ENCODE data around the gene SOX30.
"Not testable (repeated sequence)": the region's sequence is repeated elsewhere in the genome, so short reads cannot be mapped to it uniquely, and the experiment has no call there.

The SOX30 gene

DNA sequence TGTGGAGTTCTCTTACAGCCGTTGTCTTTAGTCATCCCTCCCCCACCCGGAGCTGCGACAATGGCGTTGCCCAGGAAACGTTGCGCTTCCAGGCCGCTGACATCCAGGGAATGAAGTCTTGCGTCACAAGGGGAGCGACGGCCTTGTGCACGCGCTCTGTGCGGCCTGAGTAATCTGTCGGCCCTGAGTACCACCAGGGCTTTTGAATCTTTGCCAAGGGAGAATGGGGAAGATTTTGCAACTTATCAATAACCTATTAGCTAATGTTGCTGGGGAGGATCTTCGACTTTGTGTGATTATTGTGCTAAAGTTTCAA is at the start of gene SOX30:
Gene SOX30 (minus strand): TSS at position 62 of the 316 bp plus-strand sequence. CDS start 360 bp downstream, outside the sequence.
- no peak for DNase-seq (ENCODE audit: low read depth in 2 of 2)

DNA sequence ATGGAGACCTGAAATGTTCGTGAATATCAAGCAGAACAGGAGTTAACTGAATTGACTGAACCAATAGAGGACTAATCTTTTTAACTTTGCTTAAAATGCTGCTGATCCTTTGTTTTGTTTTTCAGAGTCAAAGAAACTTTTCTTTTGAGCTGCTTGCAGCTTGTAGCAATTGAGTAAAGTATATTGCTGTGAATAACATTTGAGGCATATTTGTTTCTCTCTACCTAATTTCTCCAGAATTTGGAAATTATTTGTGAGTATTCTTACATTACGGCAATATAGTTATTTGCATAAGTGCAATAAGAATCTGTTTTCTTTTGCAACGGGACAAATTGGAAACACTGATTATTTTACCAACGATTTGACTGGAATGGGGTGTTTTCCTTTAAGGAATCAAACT is 46.4 kb upstream of the SOX30 start:
- DNase-seq (ENCODE audit: low read depth in 2 of 2) = not testable (repeated sequence)

DNA sequence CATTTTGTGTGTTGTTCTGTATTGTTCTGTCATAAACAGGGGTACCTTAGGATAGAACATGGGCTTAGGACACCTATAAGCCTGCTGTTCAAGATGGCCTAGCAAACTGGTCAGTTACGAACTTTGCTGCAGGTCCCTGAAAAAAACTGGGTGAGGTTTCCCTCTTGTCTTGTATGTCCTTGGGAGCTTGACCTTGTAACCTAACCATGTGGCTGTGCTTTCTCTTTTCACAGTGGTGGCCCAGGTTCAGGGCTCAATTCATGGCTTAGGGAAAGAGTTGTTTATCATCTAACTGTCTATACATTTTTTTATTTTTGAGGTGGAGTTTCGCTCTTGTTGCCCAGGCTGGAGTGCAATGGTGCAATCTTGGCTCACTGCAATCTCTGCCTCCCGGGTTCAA is 43.9 kb upstream of the SOX30 start:
- not testable (repeated sequence) for DNase-seq (ENCODE audit: low read depth in 2 of 2)

DNA sequence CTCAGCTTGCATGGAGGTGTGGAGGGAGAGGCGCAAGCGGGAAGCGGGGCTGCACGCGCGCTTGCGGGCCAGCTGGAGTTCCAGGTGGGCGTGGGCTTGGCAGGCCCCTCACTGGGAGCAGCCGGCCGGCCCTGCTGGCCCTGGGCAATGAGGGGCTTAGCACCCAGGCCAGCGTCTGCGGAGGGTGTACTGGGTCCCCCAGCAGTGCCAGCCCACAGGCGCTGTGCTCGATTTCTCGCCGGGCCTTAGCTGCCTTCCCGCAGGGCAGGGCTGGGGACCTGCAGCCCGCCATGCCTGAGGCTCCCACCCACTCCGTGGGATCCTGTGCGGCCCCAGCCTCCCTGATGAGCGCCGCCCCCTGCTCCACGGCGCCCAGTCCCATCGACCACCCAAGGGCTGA is 41.6 kb upstream of the SOX30 start:
- DNase-seq (ENCODE audit: low read depth in 2 of 2) = not testable (repeated sequence)

DNA sequence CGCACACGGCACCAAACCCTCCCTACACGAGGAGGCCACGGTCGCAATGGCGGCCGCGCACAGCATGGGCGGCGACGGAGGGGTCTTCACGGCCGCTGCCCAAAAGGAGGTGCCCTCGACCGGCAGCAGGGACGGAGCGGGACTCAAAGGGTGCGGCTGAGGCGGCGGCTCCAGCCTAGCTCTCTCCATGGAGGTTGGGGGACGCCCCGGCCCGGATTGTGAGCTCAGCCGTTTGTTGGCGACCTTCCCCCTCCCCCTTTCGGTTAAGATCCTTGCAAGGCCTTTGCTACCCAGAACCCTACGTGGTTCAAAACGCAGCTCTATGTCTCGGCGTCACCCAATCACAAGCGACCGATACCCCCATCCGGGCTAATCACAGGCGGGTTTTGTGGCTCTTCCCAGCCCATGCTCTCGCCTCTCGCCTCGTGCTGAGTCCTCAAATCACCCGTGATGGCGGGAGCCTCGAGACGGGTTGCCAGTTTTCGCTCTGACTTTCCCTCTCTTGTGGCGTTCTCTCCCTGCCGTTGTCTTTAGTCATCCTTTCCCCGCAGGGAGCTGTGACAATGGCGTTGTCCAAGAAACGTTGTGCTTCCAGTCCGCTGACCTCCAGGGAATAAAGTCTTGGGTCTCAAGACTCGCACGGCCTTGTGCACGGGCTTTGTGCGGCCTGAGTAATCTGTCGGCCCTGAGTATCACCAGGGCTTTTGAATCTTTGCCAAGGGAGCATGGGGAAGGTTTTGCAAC is 38.6 kb upstream of the SOX30 start:
- no peak for DNase-seq (ENCODE audit: low read depth in 2 of 2)

DNA sequence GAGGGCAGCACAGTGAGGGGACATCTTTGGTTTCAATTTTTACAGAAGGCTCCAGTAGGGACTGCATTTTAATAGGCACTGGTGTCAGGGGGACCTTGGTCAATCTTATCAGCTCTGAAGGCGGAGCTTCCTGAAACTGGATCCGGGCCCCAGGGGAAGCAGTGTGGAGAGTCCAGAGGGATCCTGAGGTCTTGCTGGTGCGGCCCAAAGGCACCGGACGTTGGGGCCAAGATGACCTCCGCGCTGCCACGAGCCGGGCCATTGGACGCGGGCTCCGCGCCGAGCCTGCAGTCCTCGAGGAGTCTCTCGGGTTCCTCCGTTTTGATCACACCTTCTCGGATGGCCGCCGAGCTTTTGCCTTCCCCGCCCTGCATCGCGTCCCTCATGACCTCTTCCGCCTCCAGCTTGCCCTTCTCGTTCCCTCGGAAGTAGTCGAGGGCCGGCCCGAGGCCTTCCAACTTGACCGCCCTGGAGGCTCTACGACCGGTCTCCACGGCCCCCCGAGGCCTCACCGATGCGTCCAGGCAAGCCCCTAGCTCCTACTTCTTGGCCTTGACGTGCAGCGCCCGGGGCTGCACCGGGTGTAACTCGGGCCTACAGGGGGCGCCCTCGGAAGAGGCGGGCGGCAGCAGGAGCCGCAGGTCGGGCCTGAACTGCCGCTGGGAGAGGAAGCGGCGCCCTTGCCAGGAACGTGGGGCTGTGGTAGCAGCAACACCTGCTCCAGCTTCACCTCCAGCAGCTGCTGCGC is 37.9 kb upstream of the SOX30 start:
- DNase-seq (ENCODE audit: low read depth in 2 of 2) = no peak

DNA sequence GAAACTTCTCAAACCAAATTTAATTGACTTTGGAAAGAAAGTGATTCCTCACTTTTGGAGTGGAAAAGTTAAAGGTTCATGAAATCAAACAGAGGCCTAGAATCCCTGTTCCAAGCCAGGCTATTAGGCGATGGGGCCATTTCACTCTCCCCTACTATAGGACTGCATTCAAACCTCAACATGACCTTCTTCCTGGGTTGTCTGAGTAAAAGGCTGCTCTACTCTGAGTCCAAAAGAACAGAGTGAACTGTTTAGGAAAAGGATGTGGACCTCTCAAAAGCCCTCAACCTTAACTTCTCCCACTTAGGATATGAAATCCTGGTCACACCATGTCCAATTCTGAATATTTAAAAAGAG is 34.9 kb upstream of the SOX30 start:
- no peak for DNase-seq (ENCODE audit: low read depth in 2 of 2)

DNA sequence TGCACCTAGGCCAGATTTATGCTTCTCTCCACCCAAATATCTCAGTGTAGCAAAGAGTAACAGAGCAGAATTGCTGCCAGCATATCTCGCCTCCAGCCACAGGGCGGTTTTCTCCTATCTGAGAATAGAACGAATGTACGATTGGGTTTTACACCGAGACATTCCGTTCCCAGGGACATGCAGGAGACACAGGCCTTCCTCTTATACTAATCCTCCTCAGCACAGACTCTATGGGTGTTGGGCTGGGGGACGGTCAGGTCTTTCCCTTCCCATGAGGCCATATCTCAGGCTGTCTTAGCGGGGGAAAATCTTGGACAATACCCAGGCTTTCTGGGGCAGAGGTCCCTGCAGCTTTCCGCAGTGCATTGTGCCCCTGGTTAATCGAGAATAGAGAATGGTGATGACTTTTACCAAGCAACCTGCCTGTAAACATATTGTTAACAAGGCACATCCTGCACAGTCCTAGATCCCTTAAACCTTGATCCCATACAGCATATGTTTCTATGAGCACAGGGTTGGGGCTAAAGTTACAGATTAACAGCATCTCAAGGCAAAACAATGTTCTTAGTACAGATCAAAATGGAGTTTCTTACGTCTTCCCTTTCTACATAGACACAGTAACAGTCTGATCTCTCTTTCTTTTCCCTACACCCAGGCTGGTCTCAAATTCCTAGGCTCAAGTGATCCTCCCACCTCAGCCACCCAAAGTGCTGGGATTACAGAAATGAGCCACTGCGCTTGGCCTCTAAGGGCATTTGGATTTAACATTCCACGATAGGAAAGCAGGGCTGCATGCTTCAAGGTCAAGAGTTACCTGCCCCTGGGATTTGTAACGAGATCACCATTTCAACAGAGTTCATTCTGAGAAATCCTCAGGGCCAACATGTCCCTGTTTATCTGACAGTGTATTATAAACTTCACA is 34.3 kb upstream of the SOX30 start:
- DNase-seq (ENCODE audit: low read depth in 2 of 2) = not testable (repeated sequence)

DNA sequence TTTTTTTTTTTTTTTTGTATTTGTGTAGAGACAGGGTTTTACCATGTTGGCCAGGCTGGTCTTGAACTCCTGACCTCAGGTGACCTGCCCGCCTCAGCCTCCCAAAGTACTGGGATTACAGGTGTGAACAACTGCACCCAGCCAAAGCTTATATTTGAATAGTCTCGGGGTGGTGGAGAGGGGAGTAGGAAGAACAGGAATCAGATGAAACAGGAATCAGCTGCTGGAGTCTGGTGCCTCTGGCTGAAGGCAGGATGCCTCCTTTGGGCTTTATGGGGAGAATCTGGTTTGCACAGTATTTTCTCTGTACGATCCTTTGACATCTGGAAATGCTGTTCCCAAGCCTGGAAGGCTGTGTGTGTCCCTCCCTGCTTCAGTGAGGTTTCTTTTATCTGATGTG is 30.0 kb upstream of the SOX30 start:
- no peak for DNase-seq (ENCODE audit: low read depth in 2 of 2)

DNA sequence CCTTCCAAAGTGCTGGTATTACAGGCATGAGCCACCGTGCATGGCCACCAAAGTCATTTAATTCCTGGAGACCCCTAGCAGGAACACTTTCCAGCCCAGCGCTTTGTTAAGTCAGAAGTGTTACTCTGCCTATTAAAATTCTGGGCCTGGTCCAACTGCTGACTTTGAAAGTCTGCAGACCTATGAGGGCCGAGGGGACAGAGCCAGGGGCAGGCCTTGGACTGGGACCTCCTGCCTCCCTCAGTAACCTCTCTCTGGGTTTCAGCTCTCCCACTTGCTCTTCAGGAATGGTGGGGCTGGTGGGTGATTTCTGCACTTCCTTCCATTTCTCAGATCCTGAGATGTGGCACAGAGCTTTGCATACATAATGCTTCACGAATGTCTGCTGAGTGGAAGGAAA is 28.8 kb upstream of the SOX30 start:
- no peak for DNase-seq (ENCODE audit: low read depth in 2 of 2)

DNA sequence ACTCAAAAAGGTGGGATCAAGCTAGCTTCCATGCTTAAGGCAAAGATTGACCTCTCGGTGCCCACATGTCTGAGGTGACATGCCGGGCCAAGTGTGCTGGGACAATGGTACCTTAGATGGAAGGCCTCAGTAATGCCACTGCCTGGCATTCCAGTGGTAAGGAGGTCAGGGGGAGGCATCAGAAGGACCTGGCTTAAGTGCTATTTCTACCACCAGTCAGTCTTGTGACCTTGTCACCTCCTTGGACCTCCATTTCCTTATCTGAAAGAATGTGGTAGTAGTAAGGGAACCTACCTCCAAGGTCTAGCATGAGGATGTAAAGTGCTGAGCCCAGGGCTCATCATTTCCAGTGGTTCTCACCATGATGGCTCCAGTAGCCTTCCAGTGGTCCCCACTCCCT is 28.0 kb upstream of the SOX30 start:
- DNase-seq (ENCODE audit: low read depth in 2 of 2) = no peak

DNA sequence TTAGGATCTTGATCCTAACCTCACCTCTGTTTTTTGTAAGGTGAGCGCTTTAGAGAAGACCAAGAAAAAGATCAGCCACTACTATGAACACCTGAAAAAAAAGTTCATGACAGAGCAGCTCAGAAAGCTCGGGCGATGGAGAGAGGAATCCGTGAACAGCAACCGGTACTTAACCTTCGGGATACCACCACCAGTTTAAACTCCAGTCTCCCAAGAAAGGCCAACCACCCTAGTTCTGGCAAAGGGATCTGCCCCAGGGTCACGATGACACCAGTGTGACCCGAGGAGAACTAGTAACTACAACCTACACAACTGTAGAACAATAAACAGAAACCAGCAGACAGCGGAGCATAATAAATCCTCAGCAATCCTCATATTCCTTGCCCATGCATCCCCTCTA is 27.6 kb upstream of the SOX30 start:
- no peak for DNase-seq (ENCODE audit: low read depth in 2 of 2)

DNA sequence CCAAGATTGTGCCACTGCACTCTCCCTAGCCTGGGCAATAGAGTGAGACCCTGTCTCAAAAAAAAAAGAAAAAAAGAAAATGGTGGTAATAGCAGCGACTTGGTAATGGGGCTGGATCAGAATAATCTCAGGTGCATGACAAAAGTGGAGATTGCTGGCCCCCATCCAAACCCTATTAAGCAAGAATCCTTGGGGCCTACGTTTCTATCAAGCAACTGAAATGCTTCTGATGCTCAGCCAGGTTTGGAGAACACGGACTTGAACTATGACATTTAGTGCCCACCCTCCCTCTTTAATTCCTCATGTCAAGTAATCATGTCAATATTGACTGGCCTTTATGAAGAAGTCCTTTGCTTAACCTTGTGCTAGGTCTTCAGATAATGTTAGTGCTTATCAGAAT is 25.7 kb upstream of the SOX30 start:
- no peak for DNase-seq (ENCODE audit: low read depth in 2 of 2)

DNA sequence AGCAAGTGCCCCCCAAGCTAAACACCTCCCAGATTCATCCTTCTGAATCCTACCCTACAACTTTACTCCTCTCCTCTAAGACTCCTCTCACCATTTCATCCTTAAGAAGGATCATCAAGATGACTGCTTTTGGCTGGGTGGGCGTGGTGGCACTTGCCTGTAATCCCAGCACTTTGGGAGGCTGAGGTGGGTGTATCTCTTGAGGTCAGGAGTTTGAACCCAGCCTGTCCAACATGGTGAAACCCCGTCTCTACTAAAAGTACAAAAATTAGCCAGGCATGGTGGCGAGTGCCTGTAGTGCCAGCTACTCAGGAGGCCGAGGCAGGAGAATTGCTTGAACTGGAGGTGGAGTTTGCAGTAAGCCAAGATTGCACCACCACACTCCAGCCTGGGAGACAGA is 22.1 kb upstream of the SOX30 start:
- not testable (repeated sequence) for DNase-seq (ENCODE audit: low read depth in 2 of 2)

DNA sequence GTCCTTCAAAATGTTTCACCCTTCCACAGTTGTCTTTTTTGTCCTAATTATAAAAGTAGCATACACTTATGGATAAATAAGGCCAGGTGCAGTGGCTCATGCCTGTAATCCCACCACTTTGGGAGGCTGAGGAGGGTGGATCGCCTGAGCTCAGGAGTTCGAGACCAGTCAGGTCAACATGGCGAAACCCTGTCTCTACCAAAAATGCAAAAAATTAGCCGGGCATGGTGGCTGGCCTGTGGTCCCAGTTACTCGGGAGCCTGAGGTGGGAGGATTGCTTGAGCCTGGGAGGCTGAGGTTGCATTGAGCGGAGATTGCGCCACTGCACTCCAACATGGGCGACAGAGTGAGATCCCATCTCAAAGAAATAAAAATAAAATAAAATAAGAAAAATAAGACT is 20.7 kb upstream of the SOX30 start:
- DNase-seq (ENCODE audit: low read depth in 2 of 2) = no peak

DNA sequence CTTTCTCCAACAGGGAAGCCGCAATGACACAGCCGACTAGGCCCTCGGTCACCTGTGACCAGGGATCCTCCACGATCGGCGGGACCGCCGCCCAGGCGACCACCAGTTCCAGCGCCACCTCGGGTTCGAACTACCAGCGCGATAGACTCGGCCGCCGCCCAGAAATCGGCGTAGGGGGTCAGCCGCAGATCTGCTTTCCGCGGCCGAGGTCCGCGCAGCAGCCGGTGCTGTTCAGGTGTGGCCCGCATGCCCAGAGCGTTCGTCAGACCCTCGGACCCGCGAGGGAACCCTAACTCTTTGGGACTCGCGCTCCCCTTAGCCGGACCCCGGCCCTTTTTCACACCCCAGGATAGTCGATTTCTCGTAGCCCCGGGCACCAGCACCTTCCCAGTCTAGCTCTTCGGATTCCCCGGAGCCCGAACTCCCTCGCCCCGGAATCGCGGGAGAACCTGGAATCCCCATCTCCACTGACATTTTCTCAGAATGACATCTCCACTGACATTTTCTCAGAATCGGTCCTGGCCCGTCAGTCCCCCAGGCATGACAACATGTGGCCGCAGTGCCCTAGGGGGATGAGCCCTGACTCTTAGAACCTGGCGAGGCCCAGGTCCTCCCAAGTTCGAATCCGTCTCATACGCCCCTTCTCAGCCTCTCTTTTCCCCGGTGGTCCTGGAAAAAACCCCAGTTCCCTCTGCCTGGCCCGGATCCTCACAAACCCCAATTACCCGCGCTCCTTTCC is 19.5 kb upstream of the SOX30 start:
- DNase-seq (ENCODE audit: low read depth in 2 of 2) = no peak

DNA sequence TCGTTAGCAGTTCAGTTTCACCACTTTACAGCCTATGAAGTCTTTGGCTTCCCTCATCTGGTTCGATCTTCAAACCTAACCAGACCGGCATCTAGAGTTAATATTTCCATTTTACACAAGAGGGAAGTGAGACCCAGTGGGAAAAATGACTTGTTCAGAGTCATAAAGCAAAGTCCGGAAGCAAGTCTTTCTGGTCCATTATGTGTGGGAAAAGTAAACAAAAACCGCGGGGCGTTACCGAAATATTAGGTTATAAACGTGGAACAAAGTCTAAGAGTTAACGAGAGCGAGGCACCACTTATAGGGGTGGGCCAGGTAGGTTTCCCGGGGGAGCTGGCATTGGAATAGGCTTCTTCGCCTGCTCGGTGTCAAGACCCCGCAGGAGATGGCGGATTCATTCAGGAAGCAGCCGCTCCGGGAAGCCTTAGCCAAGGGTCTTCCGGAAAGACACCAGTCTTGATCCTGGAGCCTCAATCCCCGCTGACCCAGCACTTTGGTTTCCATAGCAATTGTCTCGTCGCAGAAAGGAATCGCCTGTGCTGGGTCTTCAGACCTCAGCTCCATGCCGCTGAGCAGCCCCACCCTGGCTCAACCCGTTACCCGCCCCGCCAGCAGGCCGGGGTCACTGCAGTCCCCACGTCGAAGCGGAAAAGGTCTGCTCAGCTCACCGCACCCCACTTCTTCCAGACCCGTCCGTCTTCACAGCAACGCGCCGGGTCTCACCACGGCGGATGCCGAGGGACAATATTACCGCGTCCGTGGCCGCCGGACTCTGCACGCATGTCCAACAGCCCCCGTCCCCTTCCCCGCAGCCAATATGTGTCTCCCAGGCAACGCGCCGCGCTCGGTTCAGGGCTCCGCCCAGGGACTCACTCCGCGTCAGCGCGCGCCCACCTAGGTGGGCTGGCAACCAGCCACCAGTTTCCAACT is 18.7 kb upstream of the SOX30 start, which contains the start of gene C5orf52:
Gene C5orf52 (plus strand): TSS at position 872 of the 930 bp plus-strand sequence. CDS start 82 bp downstream, outside the sequence.
- DNase-seq (ENCODE audit: low read depth in 2 of 2) = no peak

DNA sequence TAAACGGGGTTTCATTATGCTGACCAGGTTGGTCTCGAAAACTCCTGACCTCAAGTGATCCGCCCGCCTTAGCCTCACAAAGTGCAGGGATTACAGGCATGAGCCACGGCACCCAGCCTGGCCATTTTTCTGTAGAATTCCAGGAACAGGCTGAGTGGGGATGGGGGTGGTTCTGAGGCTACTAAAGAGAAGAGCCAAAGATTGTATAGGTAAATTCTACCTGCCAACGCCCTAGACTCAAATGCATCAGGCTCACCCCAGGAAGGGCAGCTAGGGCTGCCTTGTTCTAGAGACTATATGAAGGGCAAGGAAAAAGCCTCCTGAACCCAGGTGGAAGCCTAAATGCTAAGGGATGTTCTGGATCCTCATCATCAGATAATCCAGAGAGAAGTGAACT is 17.5 kb upstream of the SOX30 start:
- DNase-seq (ENCODE audit: low read depth in 2 of 2) = no peak

DNA sequence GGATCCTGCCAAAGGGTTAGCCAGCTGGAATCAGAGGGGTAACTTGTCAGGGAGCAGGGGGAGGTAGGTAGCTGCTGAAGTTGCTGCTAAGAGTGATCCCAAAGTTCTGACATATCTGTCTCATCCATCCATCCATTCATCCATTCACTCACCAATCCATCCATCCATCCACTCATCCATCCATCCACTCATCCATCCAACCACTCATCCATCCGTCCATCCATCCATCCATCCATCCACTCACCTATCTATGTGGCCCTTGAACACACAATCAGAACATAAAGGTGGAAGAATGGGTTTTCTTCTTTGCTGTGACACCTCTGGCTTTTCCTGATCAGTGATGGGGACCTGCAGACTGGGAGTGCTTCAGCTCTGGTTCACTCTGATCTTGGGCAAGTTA is 16.1 kb upstream of the SOX30 start:
- no peak for DNase-seq (ENCODE audit: low read depth in 2 of 2)

DNA sequence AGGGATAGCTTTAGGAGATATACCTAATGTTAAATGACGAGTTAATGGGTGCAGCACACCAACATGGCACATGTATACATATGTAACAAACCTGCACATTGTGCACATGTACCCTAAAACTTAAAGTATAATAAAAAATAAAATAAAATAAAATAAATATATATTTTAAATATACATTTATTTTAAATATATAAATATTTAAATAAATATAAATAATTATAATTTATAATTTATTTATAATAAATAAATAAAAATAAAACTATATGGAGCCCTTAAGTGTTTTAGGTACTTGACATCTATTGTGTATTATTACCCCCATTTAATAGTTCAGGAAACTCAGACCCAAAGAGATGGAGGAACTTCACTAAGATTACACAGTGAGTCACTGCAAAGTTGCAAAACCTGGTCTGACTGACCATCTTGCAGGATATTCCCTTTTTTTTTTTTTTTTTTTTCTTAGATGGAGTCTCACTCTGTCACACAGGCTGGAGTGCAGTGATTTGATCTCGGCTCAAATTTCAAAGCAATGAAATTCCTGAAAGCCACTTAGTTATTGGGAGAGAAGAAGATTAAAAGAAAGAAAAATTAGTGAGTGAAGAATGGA is 13.3 kb upstream of the SOX30 start:
- DNase-seq (ENCODE audit: low read depth in 2 of 2) = no peak
